ENCODE data around the gene INPP5D. TPM values are rescaled to one million over a fixed set of nuclear protein-coding genes. Genes with fewer than 3 reads are reported as not detected.

The INPP5D gene
- total RNA-seq, 1 experiment from 2014 or later = 2.3 TPM

GRCh38 chr2:233213975-233214374, 153.8 kb downstream of the INPP5D start:
- H3K4me1 ChIP-seq (ENCODE audit: insufficient read depth, low read length, poor library complexity, severe bottlenecking) = peaks cover 9% of the 10 kb centered on the region
- no peak for DNase-seq (ENCODE audit: low spot score)
- H3K27ac ChIP-seq (ENCODE audit: low read depth, low read length, poor library complexity, severe bottlenecking) = no peak overlapping the region
- H3K9me3 ChIP-seq (ENCODE audit: low read depth, low read length, poor library complexity, severe bottlenecking) = no peaks in the 10 kb centered on the region
- no TSS peak for BruUV-seq (replicated peaks)
- H3K36me3 ChIP-seq (ENCODE audit: insufficient read depth, low read length, poor library complexity, severe bottlenecking) = no peaks in the 10 kb centered on the region
- H3K27me3 ChIP-seq (replicated peaks; ENCODE audit: insufficient read depth, low read depth, low read length, poor library complexity) = no peaks in the 10 kb centered on the region
- H3K4me3 ChIP-seq (ENCODE audit: low read depth, low read length, poor library complexity, severe bottlenecking) = no peak overlapping the region
- CTCF ChIA-PET = no interaction called here
- intact Hi-C loops (cut with micrococcal nuclease; ENCODE audit: unreplicated experiment) = no loop called here
- TF ChIP-seq, protein P1, sequence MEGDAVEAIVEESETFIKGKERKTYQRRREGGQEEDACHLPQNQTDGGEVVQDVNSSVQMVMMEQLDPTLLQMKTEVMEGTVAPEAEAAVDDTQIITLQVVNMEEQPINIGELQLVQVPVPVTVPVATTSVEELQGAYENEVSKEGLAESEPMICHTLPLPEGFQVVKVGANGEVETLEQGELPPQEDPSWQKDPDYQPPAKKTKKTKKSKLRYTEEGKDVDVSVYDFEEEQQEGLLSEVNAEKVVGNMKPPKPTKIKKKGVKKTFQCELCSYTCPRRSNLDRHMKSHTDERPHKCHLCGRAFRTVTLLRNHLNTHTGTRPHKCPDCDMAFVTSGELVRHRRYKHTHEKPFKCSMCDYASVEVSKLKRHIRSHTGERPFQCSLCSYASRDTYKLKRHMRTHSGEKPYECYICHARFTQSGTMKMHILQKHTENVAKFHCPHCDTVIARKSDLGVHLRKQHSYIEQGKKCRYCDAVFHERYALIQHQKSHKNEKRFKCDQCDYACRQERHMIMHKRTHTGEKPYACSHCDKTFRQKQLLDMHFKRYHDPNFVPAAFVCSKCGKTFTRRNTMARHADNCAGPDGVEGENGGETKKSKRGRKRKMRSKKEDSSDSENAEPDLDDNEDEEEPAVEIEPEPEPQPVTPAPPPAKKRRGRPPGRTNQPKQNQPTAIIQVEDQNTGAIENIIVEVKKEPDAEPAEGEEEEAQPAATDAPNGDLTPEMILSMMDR (conservative IDR thresholded peaks at IDR 0.05; ENCODE audit: low read depth, low read length) = no peak
- no peak for TF ChIP-seq EZH2 (IDR thresholded peaks at IDR 0.05; ENCODE audit: borderline replicate concordance, low read depth, low read length, poor library complexity, severe bottlenecking)
- POLR2A ChIA-PET (ENCODE audit: low non-redundant PET) = no interaction called here

DNA sequence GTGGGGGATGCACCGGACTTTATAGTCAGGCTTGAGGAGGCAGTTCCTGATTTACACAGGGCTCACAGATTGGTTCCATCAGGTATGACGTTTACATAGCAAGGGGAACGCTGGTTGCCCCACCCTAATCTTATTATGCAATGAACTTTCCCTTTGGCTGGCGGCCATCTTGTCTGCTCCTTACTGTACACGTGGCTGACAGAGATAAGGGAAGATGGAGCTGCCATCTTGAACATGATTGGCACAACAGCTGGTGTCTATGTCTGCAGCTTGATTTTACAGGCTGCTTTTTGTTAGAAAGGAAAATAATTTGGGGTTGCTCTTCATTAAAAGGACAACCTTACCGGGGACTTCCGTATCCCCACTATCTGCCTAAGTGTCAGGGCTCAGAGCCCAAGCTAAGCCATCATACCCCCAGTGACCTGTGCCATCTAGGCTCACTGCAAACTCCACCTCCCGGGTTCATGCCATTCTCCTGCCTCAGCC, 157.8 kb downstream of the INPP5D start:
- no TSS peak for BruUV-seq (replicated peaks)
- POLR2A ChIA-PET (ENCODE audit: low non-redundant PET) = no interaction called here
- Histone ChIP-seq H3K27ac (ENCODE audit: low read depth, low read length, poor library complexity, severe bottlenecking) (no peak overlapping the region), H3K27me3 (replicated peaks; ENCODE audit: insufficient read depth, low read depth, low read length, poor library complexity) (no peaks in the 10 kb centered on the region), H3K9me3 (ENCODE audit: low read depth, low read length, poor library complexity, severe bottlenecking) (no peaks in the 10 kb centered on the region), H3K4me3 (ENCODE audit: low read depth, low read length, poor library complexity, severe bottlenecking) (no peak overlapping the region), H3K4me1 (ENCODE audit: insufficient read depth, low read length, poor library complexity, severe bottlenecking) (no peaks in the 10 kb centered on the region), H3K36me3 (ENCODE audit: insufficient read depth, low read length, poor library complexity, severe bottlenecking) (no peaks in the 10 kb centered on the region)
- DNase-seq (ENCODE audit: low spot score) = no peak
- CTCF ChIA-PET = no interaction called here
- no peak for TF ChIP-seq EZH2 (IDR thresholded peaks at IDR 0.05; ENCODE audit: borderline replicate concordance, low read depth, low read length, poor library complexity, severe bottlenecking)
- TF ChIP-seq, protein P1 (conservative IDR thresholded peaks at IDR 0.05; ENCODE audit: low read depth, low read length) = no peak
- intact Hi-C loops (cut with micrococcal nuclease; ENCODE audit: unreplicated experiment) = no loop called here

GRCh38 chr2:233218836-233219235, 158.7 kb downstream of the INPP5D start:
- DNase-seq (ENCODE audit: low spot score) = no peak
- no TSS peak for BruUV-seq (replicated peaks)
- H3K27me3 ChIP-seq (replicated peaks; ENCODE audit: insufficient read depth, low read depth, low read length, poor library complexity) = no peaks in the 10 kb centered on the region
- no peak overlapping the region for H3K27ac ChIP-seq (ENCODE audit: low read depth, low read length, poor library complexity, severe bottlenecking)
- H3K9me3 ChIP-seq (ENCODE audit: low read depth, low read length, poor library complexity, severe bottlenecking) = no peaks in the 10 kb centered on the region
- ChIA-PET CTCF (no interaction called here), POLR2A (ENCODE audit: low non-redundant PET) (interaction anchor here (0.5 kb wide), 1 partner anchor 917 kb away, joined by 6 read pairs; no protein-coding TSS in a partner anchor)
- TF ChIP-seq, protein P1 (conservative IDR thresholded peaks at IDR 0.05; ENCODE audit: low read depth, low read length) = no peak
- TF ChIP-seq EZH2 (IDR thresholded peaks at IDR 0.05; ENCODE audit: borderline replicate concordance, low read depth, low read length, poor library complexity, severe bottlenecking) = no peak
- no peaks in the 10 kb centered on the region for H3K36me3 ChIP-seq (ENCODE audit: insufficient read depth, low read length, poor library complexity, severe bottlenecking)
- H3K4me3 ChIP-seq (ENCODE audit: low read depth, low read length, poor library complexity, severe bottlenecking) = no peak overlapping the region
- intact Hi-C loops (cut with micrococcal nuclease; ENCODE audit: unreplicated experiment) = no loop called here
- H3K4me1 ChIP-seq (ENCODE audit: insufficient read depth, low read length, poor library complexity, severe bottlenecking) = no peaks in the 10 kb centered on the region

Measured in A673 (cell line).